GM23248 (cell line): ENCODE results near the gene CCDC8.

Experiments
- EZH2 ChIP-seq: fragments of 200-600 bp; sonication (generic); IDR thresholded peaks from 2 replicates; pipeline ENCODE4 v1.6.1; 2018; ENCODE audit warnings: antibody characterized with exemption, mild to moderate bottlenecking; ENCODE audit not compliant: insufficient read depth, poor library complexity, severe bottlenecking
- EZH2phosphoT487 ChIP-seq: fragments of 200-600 bp; sonication (generic); IDR thresholded peaks from 2 replicates; pipeline ENCODE4 v1.6.1; 2018; ENCODE audit warnings: antibody characterized with exemption, moderate library complexity, mild to moderate bottlenecking, low read depth; ENCODE audit not compliant: insufficient read depth

DNA sequence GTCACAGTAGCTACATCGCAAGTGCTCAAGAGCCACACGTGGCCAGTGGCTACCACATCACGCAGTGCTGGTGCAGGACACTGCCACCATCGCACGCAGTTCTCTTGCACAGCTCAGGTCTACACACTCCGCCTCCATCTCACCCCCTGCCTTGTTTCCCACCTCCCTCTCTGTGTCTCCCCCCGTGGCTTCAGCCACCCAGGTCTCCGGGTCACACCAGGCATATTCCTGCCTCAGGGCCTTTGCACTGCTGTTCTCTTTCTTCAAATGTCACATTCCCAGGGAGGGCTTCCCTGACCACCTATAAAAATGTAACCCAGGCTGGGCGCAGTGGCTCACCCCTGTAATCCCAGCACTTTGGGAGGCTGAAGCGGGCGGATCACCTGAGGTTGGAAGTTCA lies 10.6 kb downstream of the CCDC8 start:
- no peak for TF ChIP-seq EZH2
- no peak for TF ChIP-seq EZH2phosphoT487
